Activated naive CD8-positive, alpha-beta T cell treated with anti-CD3 and anti-CD28 coated beads, Interleukin-2, amount 50 U/mL, for 16 hours (primary cell): ENCODE measurements around the gene WFDC1.

Source experiments
- DNase-seq: peaks from one replicate; pipeline ENCODE4 v3.0.0-alpha.2; 2020; ENCODE audit warnings: low read depth, low spot score

Gene WFDC1

GRCh38 chr16:84351630-84352029 lies 57.0 kb downstream of the WFDC1 start:
- no peak for DNase-seq

- no peak for DNase-seq
Observed at GRCh38 chr16:84354306-84354705, 59.6 kb downstream of the WFDC1 start.

- DNase-seq, result no peak
Observed at GRCh38 chr16:84355149-84355548, 60.5 kb downstream of the WFDC1 start.

GRCh38 chr16:84356176-84356575 lies 61.5 kb downstream of the WFDC1 start:
- no peak for DNase-seq

GRCh38 chr16:84356591-84357116 lies 62.0 kb downstream of the WFDC1 start:
- no peak for DNase-seq

GRCh38 chr16:84357191-84357651 lies 62.5 kb downstream of the WFDC1 start:
- DNase-seq, result no peak

GRCh38 chr16:84358601-84359295 lies 64.1 kb downstream of the WFDC1 start:
- no peak for DNase-seq

- no peak for DNase-seq
Observed at GRCh38 chr16:84359326-84359725, 64.6 kb downstream of the WFDC1 start.

GRCh38 chr16:84360170-84360569 lies 65.5 kb downstream of the WFDC1 start:
- DNase-seq, result no peak

GRCh38 chr16:84360748-84361147 lies 66.1 kb downstream of the WFDC1 start:
- no peak for DNase-seq

- no peak for DNase-seq
Observed at GRCh38 chr16:84361546-84361945, 66.9 kb downstream of the WFDC1 start.

- DNase-seq, result no peak
Observed at GRCh38 chr16:84362471-84362941, 67.8 kb downstream of the WFDC1 start.

- no peak for DNase-seq
Observed at GRCh38 chr16:84366208-84366607, 71.5 kb downstream of the WFDC1 start.

GRCh38 chr16:84367297-84367680 lies 72.6 kb downstream of the WFDC1 start:
- DNase-seq, result no peak

- DNase-seq, result no peak
Observed at GRCh38 chr16:84367750-84368307, 73.2 kb downstream of the WFDC1 start.

GRCh38 chr16:84368308-84368996 lies 73.8 kb downstream of the WFDC1 start, which contains the start of gene ATP2C2:
Gene ATP2C2 (plus strand): TSS chr16:84368538. CDS start chr16:84368616, 78 bp downstream.
- no peak for DNase-seq

GRCh38 chr16:84369105-84369504 lies 74.4 kb downstream of the WFDC1 start:
- no peak for DNase-seq

GRCh38 chr16:84369938-84370627 lies 75.4 kb downstream of the WFDC1 start:
- no peak for DNase-seq

- no peak for DNase-seq
Observed at GRCh38 chr16:84370723-84371552, 76.3 kb downstream of the WFDC1 start.

- DNase-seq, result no peak
Observed at GRCh38 chr16:84371553-84371865, 76.8 kb downstream of the WFDC1 start.

GRCh38 chr16:84373907-84374489 lies 79.3 kb downstream of the WFDC1 start:
- no peak for DNase-seq
